Hepatocyte (in vitro differentiated cells): Measurements from ENCODE around the gene SLC25A6.

Source experiments
- EZH2 ChIP-seq: fragments of 200-600 bp; sonication (generic); IDR thresholded peaks from 2 replicates; pipeline ENCODE4 v1.6.1; 2016; ENCODE audit warnings: antibody characterized with exemption, mild to moderate bottlenecking, borderline replicate concordance
- EZH2phosphoT487 ChIP-seq: fragments of 200-600 bp; sonication (generic); IDR thresholded peaks from one replicate; pipeline ENCODE4 v1.6.1; 2018; ENCODE audit warnings: antibody characterized with exemption, mild to moderate bottlenecking, low read depth, moderate library complexity; ENCODE audit not compliant: unreplicated experiment, severe bottlenecking
- TF ChIP-seq, protein P1 (sequence below): fragments of 200-600 bp; sonication (generic); IDR thresholded peaks from 2 replicates; pipeline ENCODE4 v1.5.1; 2016; ENCODE audit warnings: antibody characterized with exemption, mild to moderate bottlenecking; ENCODE audit not compliant: poor library complexity

DNA sequence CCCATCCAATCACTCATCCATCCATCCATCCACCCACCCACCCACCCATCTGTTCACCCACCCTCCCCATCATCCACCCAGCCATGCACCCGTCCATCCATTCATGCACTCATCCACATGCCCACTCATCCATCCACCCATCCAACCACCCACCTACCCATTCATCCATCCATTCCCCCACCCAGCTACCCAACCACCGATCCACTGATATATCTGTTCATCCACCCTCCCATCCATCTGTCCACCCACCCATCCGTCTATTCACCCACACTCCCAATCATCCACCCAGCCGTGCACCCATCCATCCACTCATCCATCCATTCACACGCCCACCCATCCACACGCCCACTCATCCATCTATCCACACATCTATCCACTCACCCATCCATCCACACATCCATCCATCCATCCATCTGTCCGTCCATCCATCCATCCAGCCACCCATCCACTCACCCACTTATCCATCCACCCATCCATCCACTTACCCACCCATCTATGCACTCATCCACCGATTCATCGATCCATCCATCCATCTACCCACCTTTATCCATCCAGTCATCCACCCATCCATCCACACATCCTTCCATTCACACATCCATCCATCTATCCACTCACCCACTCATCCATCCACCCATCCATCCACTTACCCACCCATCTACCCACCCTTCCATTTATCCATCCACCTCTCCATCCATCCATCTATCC lies 32.4 kb upstream of the SLC25A6 start:
- TF ChIP-seq, protein P1, sequence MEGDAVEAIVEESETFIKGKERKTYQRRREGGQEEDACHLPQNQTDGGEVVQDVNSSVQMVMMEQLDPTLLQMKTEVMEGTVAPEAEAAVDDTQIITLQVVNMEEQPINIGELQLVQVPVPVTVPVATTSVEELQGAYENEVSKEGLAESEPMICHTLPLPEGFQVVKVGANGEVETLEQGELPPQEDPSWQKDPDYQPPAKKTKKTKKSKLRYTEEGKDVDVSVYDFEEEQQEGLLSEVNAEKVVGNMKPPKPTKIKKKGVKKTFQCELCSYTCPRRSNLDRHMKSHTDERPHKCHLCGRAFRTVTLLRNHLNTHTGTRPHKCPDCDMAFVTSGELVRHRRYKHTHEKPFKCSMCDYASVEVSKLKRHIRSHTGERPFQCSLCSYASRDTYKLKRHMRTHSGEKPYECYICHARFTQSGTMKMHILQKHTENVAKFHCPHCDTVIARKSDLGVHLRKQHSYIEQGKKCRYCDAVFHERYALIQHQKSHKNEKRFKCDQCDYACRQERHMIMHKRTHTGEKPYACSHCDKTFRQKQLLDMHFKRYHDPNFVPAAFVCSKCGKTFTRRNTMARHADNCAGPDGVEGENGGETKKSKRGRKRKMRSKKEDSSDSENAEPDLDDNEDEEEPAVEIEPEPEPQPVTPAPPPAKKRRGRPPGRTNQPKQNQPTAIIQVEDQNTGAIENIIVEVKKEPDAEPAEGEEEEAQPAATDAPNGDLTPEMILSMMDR = no peak
- TF ChIP-seq EZH2 (no peak), EZH2phosphoT487 (no peak)
